Brain microvascular endothelial cell (primary cell): Measurements from ENCODE around the gene FAM43B.

Source experiments
- DNase-seq: peaks from one replicate; pipeline ENCODE4 v3.0.0-alpha.2; 2020
- H3K27ac ChIP-seq: fragments of 250-450 bp; sonication (Bioruptor Pico); 2 replicates; pipeline ENCODE4 v1.5.1; 2020; ENCODE audit warnings: mild to moderate bottlenecking, moderate library complexity
- H3K27me3 ChIP-seq: fragments of 250-450 bp; sonication (Bioruptor Pico); replicated peaks from 2 replicates; pipeline ENCODE4 v1.5.1; 2020; ENCODE audit warnings: mild to moderate bottlenecking
- H3K36me3 ChIP-seq: fragments of 250-450 bp; sonication (Bioruptor Pico); replicated peaks from 2 replicates; pipeline ENCODE4 v1.5.1; 2020; ENCODE audit warnings: mild to moderate bottlenecking
- H3K4me3 ChIP-seq: 2 replicates; pipeline ENCODE4 v1.5.1; 2011; ENCODE audit warnings: low read depth, mild to moderate bottlenecking, control low read depth, low read length, moderate library complexity
- in situ Hi-C: cut with HindIII; loops from 2 replicates; pipeline ENCODE4 v1.10.0; 2017; ENCODE audit warnings: low sequenced_read_pairs, low pct_ligation_motif_present
- TF ChIP-seq, protein P1 (sequence below): IDR thresholded peaks from 2 replicates; pipeline ENCODE4 v1.5.1; 2011; ENCODE audit warnings: low read depth, mild to moderate bottlenecking, moderate library complexity, low read length, control low read depth, inconsistent platforms; ENCODE audit errors: missing control alignments

The FAM43B gene

DNA sequence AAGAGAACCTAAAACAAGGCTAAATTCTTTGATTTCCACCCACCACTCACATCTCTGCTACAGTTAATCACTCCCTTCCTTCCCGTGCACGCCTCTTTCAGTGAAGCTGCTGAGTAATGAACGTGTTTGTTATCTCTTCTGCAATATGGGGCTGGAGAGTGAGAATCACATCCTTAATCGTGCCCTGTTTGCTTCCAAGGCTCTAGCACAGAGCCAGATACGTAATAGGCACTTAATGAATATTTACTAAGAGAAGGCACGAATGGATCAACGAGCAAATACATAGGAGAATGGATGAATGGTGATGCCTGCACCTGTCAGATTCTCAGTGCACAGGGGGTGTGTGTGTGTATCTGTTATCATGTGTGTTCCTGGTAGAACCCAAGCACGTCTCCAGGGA is 22.1 kb upstream of the FAM43B start:
- TF ChIP-seq, protein P1, sequence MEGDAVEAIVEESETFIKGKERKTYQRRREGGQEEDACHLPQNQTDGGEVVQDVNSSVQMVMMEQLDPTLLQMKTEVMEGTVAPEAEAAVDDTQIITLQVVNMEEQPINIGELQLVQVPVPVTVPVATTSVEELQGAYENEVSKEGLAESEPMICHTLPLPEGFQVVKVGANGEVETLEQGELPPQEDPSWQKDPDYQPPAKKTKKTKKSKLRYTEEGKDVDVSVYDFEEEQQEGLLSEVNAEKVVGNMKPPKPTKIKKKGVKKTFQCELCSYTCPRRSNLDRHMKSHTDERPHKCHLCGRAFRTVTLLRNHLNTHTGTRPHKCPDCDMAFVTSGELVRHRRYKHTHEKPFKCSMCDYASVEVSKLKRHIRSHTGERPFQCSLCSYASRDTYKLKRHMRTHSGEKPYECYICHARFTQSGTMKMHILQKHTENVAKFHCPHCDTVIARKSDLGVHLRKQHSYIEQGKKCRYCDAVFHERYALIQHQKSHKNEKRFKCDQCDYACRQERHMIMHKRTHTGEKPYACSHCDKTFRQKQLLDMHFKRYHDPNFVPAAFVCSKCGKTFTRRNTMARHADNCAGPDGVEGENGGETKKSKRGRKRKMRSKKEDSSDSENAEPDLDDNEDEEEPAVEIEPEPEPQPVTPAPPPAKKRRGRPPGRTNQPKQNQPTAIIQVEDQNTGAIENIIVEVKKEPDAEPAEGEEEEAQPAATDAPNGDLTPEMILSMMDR = no peak
- in situ Hi-C loops = no loop called here
- Histone ChIP-seq H3K27ac (no peak overlapping the region), H3K36me3 (no peaks in the 10 kb centered on the region), H3K4me3 (no peak overlapping the region), H3K27me3 (peaks cover 25% of the 10 kb centered on the region)
- DNase-seq = no peak

DNA sequence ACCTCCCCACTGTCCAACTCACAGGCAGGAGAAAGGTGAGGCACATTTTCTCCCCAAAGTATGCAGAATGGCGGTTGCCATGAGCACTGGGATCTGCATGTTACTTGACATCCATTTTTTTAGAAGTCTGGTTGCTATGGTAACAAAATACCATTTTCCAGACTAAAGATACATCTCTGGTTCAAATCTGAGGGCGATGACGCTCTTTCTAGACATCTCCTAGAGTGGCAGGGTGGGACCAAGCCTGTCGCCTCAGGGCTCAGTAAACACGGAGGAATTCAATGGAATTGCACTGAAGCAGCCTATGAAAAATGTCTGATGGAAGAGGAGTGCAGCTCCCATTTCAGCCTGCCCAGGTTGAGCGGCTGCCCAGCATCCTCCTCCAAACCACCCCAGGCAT is 21.5 kb upstream of the FAM43B start:
- Histone ChIP-seq H3K27me3 (peaks cover 26% of the 10 kb centered on the region), H3K27ac (no peak overlapping the region), H3K4me3 (no peak overlapping the region), H3K36me3 (no peaks in the 10 kb centered on the region)
- DNase-seq = no peak
- TF ChIP-seq, protein P1 = no peak
- in situ Hi-C loops = no loop called here

DNA sequence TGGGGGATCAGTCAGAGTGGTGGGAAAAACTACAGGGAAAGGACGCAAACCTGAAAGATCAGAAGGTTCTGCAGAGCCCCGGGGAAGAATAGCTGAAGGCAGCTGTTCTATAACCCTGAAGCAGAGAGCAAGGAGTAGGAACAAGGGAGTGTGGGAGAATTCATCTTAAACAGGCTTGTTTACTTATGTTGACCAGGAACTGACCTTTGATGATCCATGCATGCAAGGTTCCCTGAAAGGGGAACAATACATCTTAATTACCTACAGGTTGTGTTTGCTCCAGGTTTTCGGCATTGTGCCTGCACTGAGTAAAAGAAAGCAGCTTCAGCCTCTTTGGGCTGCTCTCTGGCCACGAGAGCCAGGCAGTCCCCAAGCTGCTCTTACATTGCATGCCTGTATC is 18.7 kb upstream of the FAM43B start:
- TF ChIP-seq, protein P1 = no peak
- Histone ChIP-seq H3K27me3 (peaks cover 24% of the 10 kb centered on the region), H3K36me3 (no peaks in the 10 kb centered on the region), H3K27ac (no peak overlapping the region), H3K4me3 (no peak overlapping the region)
- in situ Hi-C loops = no loop called here
- DNase-seq = no peak

DNA sequence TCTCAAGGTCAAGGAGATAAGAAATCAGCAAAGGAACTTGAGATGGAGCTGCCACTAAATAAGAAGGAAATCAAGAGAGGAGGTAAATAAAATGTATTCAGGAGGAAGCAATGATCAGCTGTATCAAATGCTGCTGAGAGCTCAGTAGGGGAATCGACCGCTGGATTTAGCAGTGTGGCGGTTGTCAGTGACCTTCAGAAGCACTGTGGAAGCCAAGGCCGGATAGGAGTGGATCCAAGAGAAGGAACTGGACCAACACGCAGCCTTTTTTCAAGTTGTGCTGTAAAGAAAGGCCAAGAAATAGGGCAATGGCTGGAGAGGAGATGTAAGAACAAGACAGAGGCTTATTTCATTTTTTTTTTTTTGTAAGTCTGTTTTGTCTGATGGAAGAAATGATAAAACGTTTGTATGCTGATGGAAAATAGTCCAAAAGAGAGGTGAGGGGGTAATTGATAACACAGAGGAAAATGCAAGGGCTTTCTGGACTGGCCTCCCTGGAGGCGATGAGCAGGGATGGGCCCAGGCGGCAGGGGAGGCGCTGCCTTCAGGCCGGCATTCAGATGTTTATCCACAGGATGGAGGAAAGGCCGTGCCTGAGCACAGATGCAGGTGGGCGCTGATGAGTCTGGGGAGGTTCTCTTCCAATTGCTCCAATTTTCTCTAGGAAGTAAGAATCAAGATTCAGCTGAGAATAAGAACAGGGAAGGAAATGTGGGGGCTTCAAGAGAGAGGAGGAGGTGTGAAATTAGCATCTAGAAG is 17.5 kb upstream of the FAM43B start:
- no peaks in the 10 kb centered on the region for H3K36me3 ChIP-seq
- H3K27me3 ChIP-seq = peaks cover 21% of the 10 kb centered on the region
- DNase-seq = no peak
- no peak overlapping the region for H3K27ac ChIP-seq
- in situ Hi-C loops = no loop called here
- TF ChIP-seq, protein P1 = no peak
- H3K4me3 ChIP-seq = no peak overlapping the region

DNA sequence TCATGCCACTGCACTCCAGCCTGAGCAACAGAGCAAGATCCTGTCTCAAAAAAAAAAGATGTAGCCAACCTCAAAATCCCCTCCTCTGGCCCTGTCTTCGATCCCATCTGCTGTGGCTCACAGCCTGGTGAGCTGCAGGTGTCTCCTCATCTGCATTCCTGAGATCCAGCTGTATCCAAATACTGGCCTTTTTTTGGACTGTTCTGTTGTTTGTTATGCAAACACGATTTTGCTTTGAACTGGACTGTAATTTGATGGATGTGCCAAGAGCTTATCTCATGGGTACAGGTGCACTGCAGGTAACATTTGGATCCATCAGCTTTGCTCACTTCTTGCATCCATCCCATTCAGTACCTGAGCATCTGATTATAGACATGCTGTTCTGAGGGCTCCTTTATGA is 14.1 kb upstream of the FAM43B start:
- Histone ChIP-seq H3K27me3 (peaks cover 17% of the 10 kb centered on the region), H3K27ac (no peak overlapping the region), H3K36me3 (no peaks in the 10 kb centered on the region), H3K4me3 (no peak overlapping the region)
- in situ Hi-C loops = no loop called here
- no peak for DNase-seq
- TF ChIP-seq, protein P1 = no peak
